Measurements from ENCODE around the gene RPS6KL1.

Gene RPS6KL1

GRCh38 chr14:74910556-74910955 lies 12.5 kb downstream of the RPS6KL1 start:
- DNase-seq, result no peak

DNA sequence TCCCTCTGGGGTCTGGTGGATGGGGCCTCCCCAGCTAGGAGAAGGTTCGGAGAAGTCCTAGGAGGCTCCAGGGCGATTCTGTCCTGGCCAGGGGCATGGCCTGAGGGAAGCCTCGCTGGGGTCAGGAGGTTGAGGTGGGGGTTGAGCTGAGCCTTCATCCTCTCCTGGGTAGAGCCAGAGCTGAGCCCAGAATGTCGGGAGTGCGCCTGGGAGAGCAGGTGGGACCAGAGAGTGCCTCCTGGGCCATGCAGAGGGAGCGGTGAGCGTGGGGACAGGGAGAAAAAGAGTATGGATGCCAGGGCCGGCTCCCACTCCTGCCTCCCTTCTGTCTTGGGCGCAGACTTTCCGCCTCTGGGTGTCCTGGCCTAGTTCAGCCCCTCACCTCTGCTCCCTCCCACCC lies 13.1 kb downstream of the RPS6KL1 start:
- no peak for DNase-seq

DNA sequence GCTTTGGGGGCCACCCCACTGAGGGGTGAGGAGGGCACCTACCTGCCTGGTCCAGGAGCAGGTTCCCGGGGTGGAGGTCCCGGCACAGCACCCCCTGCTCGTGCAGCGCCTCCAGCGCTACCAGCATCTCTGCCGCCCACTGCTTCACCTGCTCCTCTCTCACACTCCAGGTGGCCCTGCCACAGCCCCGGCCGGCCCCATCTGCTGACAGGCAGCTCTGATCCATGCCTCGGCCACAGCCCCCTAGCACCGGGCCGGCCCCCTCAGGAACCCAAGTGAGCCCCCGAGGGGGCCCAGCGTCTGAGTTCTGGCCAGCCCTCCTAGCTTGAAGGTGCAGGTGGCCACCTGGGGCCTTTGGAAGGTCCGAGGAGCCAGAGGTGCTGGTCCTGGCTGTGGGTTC lies 13.6 kb downstream of the RPS6KL1 start:
- no peak for DNase-seq

DNA sequence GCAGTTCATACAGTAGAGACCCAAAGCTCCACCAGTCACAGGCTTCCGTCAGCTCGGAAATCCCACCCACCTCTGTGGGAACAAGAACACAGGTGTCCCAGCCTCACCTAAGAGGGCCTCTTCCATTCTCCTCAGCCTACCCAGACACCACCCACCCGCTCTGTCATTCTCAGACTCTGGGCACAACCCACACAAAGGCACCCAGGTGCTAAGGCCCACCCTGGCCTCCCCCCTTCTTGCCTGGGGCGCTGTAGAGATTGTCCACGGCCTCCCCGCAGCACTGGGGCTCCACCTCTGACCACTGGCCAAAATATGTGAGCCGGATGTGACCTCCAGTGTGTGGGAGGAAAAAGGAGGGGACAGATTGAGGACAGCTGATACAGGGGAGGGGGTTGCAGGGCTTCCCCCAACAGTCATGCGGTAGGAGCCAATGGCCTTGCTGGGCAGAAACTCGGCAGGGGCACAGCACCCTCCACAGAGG lies 14.2 kb downstream of the RPS6KL1 start:
- DNase-seq, result no peak

GRCh38 chr14:74907744-74908143 lies 15.3 kb downstream of the RPS6KL1 start:
- no peak for DNase-seq

GRCh38 chr14:74906925-74907521 lies 16.0 kb downstream of the RPS6KL1 start:
- DNase-seq, result no peak

- peak; percentile 46 for DNase-seq
Measured at GRCh38 chr14:74905595-74906142, 17.4 kb downstream of the RPS6KL1 start.

GRCh38 chr14:74904635-74905503 lies 18.2 kb downstream of the RPS6KL1 start:
- DNase-seq, result no peak

GRCh38 chr14:74902941-74903705 lies 19.9 kb downstream of the RPS6KL1 start:
- no peak for DNase-seq

DNA sequence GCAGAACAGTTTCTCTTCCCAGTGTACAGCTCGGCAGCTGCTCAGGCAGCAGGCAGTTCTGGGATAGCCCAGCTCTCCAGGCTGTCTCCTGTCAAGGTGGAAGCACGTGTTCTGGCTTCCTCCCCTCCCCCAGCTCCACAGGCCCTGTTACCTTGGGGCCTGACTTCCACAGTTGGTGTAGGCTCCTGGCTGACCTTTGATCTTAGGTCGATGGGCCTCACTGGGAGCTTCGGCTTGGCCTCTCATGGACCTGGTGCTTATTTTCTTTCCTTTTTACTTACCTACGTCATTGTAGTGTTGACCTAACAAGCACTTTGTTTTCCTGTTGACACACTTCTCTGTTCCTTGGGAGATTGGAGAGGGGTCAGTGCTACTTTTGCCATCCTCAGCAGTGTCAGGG lies 24.4 kb downstream of the RPS6KL1 start:
- no peak for DNase-seq

GRCh38 chr14:74898083-74898482 lies 25.0 kb downstream of the RPS6KL1 start:
- no peak for DNase-seq

DNA sequence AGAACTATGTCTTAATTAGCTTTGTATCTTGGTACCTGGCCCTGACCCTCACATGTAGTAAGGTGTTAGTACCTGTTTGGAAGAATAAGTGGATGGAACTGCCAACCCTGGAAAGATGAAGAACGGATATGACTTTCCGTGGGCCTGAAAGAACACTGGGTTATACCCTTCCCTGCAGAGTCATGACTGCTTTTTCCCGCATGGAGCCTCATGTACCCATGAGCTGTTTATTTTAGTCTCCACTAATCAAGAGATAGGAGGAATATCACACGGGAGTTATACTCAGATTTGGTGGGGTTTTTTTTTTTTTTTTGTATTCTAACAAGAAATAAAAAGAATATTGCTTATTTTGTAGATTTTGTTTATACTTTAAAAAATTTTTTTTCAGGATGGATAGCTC lies 25.4 kb downstream of the RPS6KL1 start:
- DNase-seq, result no peak

DNA sequence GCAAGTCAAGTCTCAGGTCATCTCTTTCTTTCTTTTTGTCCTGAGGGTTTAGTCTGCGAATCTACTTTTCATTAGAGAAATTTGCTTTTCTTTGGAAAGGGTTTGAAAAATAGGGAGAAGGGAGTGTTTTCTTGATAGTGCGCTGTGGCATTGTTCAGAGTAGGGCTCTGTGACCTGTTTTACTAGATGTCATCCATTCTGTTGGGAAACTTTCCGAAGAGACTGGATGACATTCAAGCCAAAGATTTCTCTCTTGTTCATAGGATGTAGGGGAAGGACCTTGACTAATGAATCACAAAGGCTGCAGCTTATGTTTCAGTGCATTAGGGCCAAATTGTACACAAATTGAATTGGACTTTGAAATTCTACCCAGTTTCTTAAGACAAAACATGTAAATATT lies 26.7 kb downstream of the RPS6KL1 start:
- DNase-seq, result no peak

DNA sequence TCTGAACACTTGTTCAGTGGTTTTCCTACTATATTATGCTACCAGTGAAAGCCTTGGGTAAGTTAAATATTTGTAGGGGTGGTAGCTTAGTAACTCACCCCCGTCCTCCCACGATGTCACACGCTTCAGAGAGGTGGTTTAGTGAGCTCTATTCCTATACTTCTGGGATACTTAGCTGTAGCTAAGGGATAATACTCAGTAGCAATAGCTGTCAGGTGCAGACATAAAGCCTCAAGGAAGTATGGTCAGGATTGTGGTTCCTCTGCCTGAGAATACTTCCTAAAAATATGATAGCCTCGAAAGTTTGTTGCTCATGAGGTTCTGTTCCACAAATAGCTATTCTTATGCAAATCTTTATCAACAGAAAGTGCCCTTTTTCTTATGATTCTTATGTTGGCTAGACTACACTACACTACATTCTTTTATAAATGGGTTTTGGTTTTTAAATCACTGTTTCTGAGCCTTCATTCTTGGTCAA lies 29.4 kb downstream of the RPS6KL1 start:
- peak; percentile 46 for DNase-seq

GRCh38 chr14:74892745-74893144 lies 30.3 kb downstream of the RPS6KL1 start:
- DNase-seq, result peak; percentile 37

DNA sequence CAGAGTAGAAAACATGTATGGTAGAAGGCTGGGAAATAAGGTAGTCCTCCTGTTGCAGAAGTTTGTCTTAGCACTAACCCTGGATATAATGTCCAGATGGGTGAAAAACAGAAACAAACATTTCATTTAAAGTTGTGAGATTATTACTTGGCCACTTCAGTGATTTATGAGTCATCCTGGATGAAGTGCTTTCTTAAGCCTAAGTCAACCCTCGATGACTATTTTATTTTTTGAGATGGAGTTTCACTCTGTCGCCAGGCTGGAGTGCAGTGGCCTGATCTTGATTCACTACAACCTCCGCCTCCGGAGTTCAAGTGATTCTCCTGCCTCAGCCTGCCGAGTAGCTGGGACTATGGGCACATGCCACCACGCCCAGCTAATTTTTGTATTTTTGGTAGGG lies 31.2 kb downstream of the RPS6KL1 start:
- no peak for DNase-seq

DNA sequence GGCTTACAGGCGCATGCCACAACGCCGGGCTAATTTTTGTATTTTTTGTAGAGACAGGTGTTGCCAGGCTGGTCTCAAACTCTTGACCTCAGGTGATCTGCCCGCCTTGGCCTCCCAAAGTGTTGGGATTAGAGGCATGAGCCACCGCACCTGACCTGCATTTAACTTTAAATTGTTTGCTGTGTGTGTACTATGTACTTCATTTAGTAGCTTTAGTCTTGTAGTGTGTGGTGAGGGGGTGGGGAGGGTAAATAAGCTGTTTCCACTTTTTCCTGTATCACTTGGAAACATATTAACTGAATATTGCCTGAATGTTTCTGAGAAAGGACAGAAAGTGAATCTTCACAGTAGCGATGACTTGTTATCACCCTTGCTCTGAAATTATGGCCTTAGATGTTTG lies 32.8 kb downstream of the RPS6KL1 start:
- DNase-seq, result no peak

DNA sequence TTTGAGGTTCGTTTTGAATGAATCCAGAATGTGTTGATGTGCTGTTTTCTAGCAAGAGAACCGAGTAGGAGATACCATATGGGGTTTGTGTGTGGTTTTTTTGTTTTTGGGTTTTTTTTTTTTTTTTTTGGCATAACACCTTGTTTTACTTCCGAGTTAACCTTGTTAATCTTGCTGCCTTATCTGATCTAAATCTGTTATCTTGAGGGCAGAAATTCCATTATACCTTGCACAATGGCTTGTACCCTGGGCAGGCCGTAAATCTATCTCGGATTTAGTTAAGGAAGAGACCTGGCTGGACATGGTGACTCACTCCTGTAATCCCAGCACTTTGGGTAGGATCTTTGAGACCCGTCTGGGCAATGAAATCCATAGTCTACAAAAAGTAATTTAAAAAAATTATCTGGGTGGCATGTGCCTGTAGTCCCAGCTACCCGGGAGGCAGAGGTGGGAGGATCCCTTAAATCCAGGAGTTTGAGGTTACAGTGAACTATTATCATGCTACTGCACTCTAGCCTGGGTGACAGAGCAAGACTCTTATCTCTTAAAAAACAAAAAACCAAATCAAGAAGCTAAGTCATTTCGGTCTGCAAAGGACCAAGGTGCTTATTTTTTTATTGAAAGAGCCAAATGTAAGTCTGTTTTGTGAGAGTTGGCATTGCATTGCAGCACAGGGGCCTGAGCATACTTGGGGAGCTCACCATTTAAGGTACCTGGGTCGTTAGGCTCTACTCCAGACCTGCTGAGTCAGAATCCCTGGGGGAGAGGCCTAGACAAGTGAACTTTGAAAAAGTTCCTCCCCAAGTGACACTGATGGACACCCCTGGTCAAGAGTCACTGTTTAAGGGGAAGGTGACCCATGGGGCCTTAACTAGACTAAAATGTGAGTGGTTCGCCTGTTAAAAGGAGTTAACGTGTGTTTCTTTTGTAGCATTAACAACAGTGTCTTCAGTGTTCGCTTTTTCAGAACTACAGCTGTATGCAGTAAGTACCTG lies 34.6 kb downstream of the RPS6KL1 start:
- DNase-seq, result no peak

DNA sequence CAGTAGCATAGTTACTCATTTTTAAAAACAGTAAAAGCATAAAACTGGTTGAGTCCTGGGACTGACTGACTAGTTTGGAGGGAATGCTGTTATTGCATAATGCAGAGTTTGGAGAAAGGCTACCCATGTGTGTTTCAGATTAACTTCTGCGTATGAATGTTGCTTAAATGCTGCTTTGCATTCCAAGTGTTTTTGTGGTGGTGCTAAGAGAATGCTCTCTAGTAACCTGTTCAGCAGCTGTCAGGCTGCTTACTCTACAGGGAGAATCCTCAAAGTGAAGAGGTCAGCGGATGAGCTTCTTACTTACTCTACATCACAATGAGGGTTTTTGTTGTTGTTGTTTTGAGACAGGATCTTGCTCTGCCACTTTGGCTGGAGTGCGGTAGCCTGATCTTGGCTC lies 37.1 kb downstream of the RPS6KL1 start:
- no peak for DNase-seq

GRCh38 chr14:74882103-74882920 lies 40.7 kb downstream of the RPS6KL1 start:
- no peak for DNase-seq
